ENCODE data around the gene RYR1. TPM values are rescaled to one million over a fixed set of nuclear protein-coding genes. Genes with fewer than 3 reads are reported as not detected.

RYR1 gene
- total RNA-seq, 4 donors from 2014 or later = 1.5 to 8.8 (median 4.4) TPM

GRCh38 chr19:38571682-38572081 lies 138.2 kb downstream of the RYR1 start:
- no peak for TF ChIP-seq CTCF (IDR thresholded peaks at IDR 0.05; ENCODE audit: low read depth)

- no peak for TF ChIP-seq CTCF (IDR thresholded peaks at IDR 0.05; ENCODE audit: low read depth)
These were observed 144.3 kb downstream of the RYR1 start for GRCh38 chr19:38577826-38578225.

GRCh38 chr19:38580080-38580479 lies 146.6 kb downstream of the RYR1 start:
- no peak for TF ChIP-seq CTCF (IDR thresholded peaks at IDR 0.05; ENCODE audit: low read depth)

GRCh38 chr19:38583219-38583984 lies 149.9 kb downstream of the RYR1 start:
- TF ChIP-seq CTCF (IDR thresholded peaks at IDR 0.05; ENCODE audit: low read depth) = no peak

GRCh38 chr19:38583985-38584305 lies 150.5 kb downstream of the RYR1 start:
- no peak for TF ChIP-seq CTCF (IDR thresholded peaks at IDR 0.05; ENCODE audit: low read depth)

GRCh38 chr19:38587562-38587961 lies 154.1 kb downstream of the RYR1 start:
- TF ChIP-seq CTCF (IDR thresholded peaks at IDR 0.05; ENCODE audit: low read depth) = no peak

GRCh38 chr19:38588041-38588440 lies 154.6 kb downstream of the RYR1 start:
- TF ChIP-seq CTCF (IDR thresholded peaks at IDR 0.05; ENCODE audit: low read depth) = no peak
